GM12872 (cell line): ENCODE measurements around the gene DHCR7.

Source experiments
- TF ChIP-seq, protein P1 (sequence below): IDR thresholded peaks from 3 replicates; pipeline ENCODE4 v1.5.1; 2011; ENCODE audit warnings: low read depth, mild to moderate bottlenecking, low read length, moderate library complexity; ENCODE audit not compliant: insufficient read depth

The DHCR7 gene

GRCh38 chr11:71470946-71471345 is 22.8 kb upstream of the DHCR7 start:
- TF ChIP-seq, protein P1, sequence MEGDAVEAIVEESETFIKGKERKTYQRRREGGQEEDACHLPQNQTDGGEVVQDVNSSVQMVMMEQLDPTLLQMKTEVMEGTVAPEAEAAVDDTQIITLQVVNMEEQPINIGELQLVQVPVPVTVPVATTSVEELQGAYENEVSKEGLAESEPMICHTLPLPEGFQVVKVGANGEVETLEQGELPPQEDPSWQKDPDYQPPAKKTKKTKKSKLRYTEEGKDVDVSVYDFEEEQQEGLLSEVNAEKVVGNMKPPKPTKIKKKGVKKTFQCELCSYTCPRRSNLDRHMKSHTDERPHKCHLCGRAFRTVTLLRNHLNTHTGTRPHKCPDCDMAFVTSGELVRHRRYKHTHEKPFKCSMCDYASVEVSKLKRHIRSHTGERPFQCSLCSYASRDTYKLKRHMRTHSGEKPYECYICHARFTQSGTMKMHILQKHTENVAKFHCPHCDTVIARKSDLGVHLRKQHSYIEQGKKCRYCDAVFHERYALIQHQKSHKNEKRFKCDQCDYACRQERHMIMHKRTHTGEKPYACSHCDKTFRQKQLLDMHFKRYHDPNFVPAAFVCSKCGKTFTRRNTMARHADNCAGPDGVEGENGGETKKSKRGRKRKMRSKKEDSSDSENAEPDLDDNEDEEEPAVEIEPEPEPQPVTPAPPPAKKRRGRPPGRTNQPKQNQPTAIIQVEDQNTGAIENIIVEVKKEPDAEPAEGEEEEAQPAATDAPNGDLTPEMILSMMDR, result no peak

GRCh38 chr11:71467164-71467563 is 19.0 kb upstream of the DHCR7 start:
- TF ChIP-seq, protein P1, result no peak

DNA sequence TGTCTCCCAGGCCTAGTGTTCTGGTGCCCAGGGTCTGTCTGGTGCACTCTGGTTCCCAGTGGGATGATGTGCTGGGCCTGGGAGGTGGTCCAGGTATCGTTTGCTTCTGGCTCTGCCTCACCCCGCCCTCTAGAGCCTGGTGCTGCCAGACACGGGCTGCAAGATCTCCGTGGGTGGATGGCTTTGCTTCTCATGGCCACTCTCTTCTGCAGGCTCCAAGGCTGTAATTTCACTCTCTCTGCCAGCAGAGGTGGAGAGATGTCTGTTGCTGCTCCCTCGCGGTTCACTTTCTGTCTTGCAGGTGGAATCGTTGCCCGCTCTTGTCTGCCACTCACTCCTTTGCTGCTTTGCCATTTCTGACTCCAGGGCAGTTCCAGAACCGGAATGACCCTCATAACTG is 18.2 kb upstream of the DHCR7 start:
- TF ChIP-seq, protein P1, result no peak

GRCh38 chr11:71465054-71465453 is 16.9 kb upstream of the DHCR7 start:
- TF ChIP-seq, protein P1, result no peak

- TF ChIP-seq, protein P1, result no peak
Measured at GRCh38 chr11:71463331-71464211, 15.4 kb upstream of the DHCR7 start.

DNA sequence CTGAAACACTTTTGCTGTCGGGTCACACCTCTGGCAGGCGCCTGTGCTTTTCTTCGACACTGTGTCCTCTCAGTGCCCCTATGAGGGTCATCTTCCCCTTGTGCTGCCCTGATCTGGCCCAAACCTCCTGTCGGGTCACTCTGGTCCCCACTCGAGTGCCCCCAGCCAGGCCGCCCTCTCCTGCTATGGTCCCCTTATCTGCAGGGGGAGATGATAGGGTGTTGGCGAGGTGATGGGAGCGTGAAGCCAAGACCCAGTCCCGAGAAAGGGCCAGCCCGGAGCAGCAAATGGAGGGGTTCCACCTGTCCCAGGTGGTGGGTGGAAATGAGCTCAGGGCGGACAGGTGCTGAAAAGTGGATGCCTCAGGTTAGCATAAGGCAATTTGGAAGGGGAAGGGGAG is 14.5 kb upstream of the DHCR7 start:
- TF ChIP-seq, protein P1, result no peak

GRCh38 chr11:71461696-71462095 is 13.5 kb upstream of the DHCR7 start:
- TF ChIP-seq, protein P1, result no peak
